K562 (cell line): ENCODE data around the gene TOP3A. TPM values are rescaled to one million over a fixed set of nuclear protein-coding genes. Genes with fewer than 3 reads are reported as not detected.
A peak's percentile ranks its signal among the peaks of the same experiment; 100 is the strongest.

Source experiments
- ADNP ChIP-seq: fragments of 200-800 bp; sonication (Bioruptor generic); IDR thresholded peaks from 2 replicates; pipeline ENCODE4 v1.6.1; 2016; ENCODE audit warnings: missing genetic modification characterization, missing compliant biosample characterization
- CTBP1 ChIP-seq: fragments of 450-650 bp; IDR thresholded peaks from 2 replicates; pipeline ENCODE4 v1.6.1; 2016; ENCODE audit warnings: borderline replicate concordance
- E2F3 ChIP-seq: fragments of 250-450 bp; sonication (Bioruptor Pico); IDR thresholded peaks from 2 replicates; pipeline ENCODE4 v1.4.0; 2020; ENCODE audit warnings: mild to moderate bottlenecking
- FOXK1 ChIP-seq: sonication (generic); formaldehyde crosslinking; IDR thresholded peaks from 2 replicates; pipeline ENCODE4 v1.8.0; 2022; ENCODE audit warnings: missing genetic modification reagents, mild to moderate bottlenecking, borderline replicate concordance
- HNRNPK ChIP-seq: fragments of 200-400 bp; formaldehyde crosslinking; IDR thresholded peaks from one replicate; pipeline ENCODE4 v1.6.1; 2018; ENCODE audit warnings: mild to moderate bottlenecking, low read depth, low read length; ENCODE audit not compliant: poor library complexity, severe bottlenecking
- ILK ChIP-seq: fragments of 450-650 bp; IDR thresholded peaks from 2 replicates; pipeline ENCODE4 v1.6.1; 2016; ENCODE audit warnings: missing genetic modification characterization, low read depth, mild to moderate bottlenecking, missing compliant biosample characterization, moderate library complexity, borderline replicate concordance
- NELFE ChIP-seq: IDR thresholded peaks from 2 replicates; pipeline ENCODE4 v1.6.1; 2011; ENCODE audit warnings: mild to moderate bottlenecking; ENCODE audit not compliant: insufficient read depth, insufficient read length
- PHB ChIP-seq: fragments of 250-450 bp; sonication (Bioruptor Pico); IDR thresholded peaks from 2 replicates; pipeline ENCODE4 v1.5.0; 2021
- PHF20 ChIP-seq: fragments of 450-650 bp; IDR thresholded peaks from 2 replicates; pipeline ENCODE4 v1.6.1; 2018; ENCODE audit not compliant: partially characterized antibody
- POLR3G ChIP-seq: IDR thresholded peaks from 2 replicates; pipeline ENCODE4 v1.6.1; 2011; ENCODE audit not compliant: insufficient read length, insufficient replicate concordance; ENCODE audit errors: extremely low read depth
- SMARCA5 ChIP-seq: fragments of 450-650 bp; IDR thresholded peaks from 2 replicates; pipeline ENCODE4 v1.6.1; 2016
- SMARCE1 ChIP-seq: fragments of 450-650 bp; IDR thresholded peaks from 2 replicates; pipeline ENCODE4 v1.7.1; 2016; ENCODE audit warnings: mild to moderate bottlenecking
- SRSF1 ChIP-seq: fragments of 200-400 bp; formaldehyde crosslinking; IDR thresholded peaks from 2 replicates; pipeline ENCODE4 v1.6.1; 2017; ENCODE audit warnings: mild to moderate bottlenecking, low read depth, low read length, moderate library complexity
- SRSF9 ChIP-seq: fragments of 200-400 bp; formaldehyde crosslinking; IDR thresholded peaks from 2 replicates; pipeline ENCODE4 v1.6.1; 2017; ENCODE audit warnings: low read depth, low read length, borderline replicate concordance
- U2AF2 ChIP-seq: fragments of 200-400 bp; formaldehyde crosslinking; optimal IDR thresholded peaks from 2 replicates; pipeline ENCODE3; 2017; ENCODE audit warnings: low read depth, mild to moderate bottlenecking, low read length
- XRCC3 ChIP-seq: fragments of 450-650 bp; IDR thresholded peaks from 2 replicates; pipeline ENCODE4 v1.6.1; 2017; ENCODE audit warnings: mild to moderate bottlenecking, moderate library complexity
- ZBTB34 ChIP-seq: fragments of 250-450 bp; sonication (Bioruptor Pico); IDR thresholded peaks from 2 replicates; pipeline ENCODE4 v1.8.0; 2021; ENCODE audit warnings: mild to moderate bottlenecking, moderate library complexity
- ZEB2 ChIP-seq: fragments of 450-650 bp; IDR thresholded peaks from 2 replicates; pipeline ENCODE4 v1.6.1; 2016
- ZNF175 ChIP-seq: fragments of 200-800 bp; sonication (Bioruptor generic); IDR thresholded peaks from 2 replicates; pipeline ENCODE4 v1.6.1; 2016; ENCODE audit warnings: low read depth, mild to moderate bottlenecking, missing genetic modification characterization, missing compliant biosample characterization
- ZNF324 ChIP-seq: fragments of 250-450 bp; sonication (Bioruptor Pico); IDR thresholded peaks from 2 replicates; pipeline ENCODE4 v1.4.0; 2020; ENCODE audit warnings: mild to moderate bottlenecking
- ZNF354B ChIP-seq: fragments of 250-450 bp; sonication (Bioruptor Pico); IDR thresholded peaks from 2 replicates; pipeline ENCODE4 v1.4.0; 2020
- ZNF699 ChIP-seq: fragments of 250-450 bp; sonication (Bioruptor Pico); IDR thresholded peaks from 2 replicates; pipeline ENCODE4 v1.8.0; 2021; ENCODE audit warnings: mild to moderate bottlenecking, moderate library complexity; ENCODE audit not compliant: insufficient replicate concordance
- ZNF76 ChIP-seq: fragments of 250-450 bp; sonication (Bioruptor Pico); IDR thresholded peaks from 2 replicates; pipeline ENCODE4 v1.4.0; 2020; ENCODE audit warnings: mild to moderate bottlenecking, moderate library complexity, borderline replicate concordance
- ZNF830 ChIP-seq: fragments of 250-450 bp; sonication (Bioruptor Pico); IDR thresholded peaks from 2 replicates; pipeline ENCODE4 v1.5.0; 2021; ENCODE audit warnings: mild to moderate bottlenecking
- polyA plus RNA-seq, 8 experiments: library from polyadenylated mRNA; depleted of rRNA in 4 of 8; stranded (reverse) in 5 of 8; unstranded in 3 of 8; fragments of >200 nt; fragmentation: Nextera tagmentation in 2 of 8; fragmentation: Illumina TruSeq in 1 of 8; extraction: Ambion mirVana in 2 of 8; extraction: Trizol in 1 of 8; gene quantifications; 2 replicates each; pipeline versions ENCODE4 v1.2.1 to v1.2.3, GENCODE V29; 2011 to 2014; ENCODE audit warnings: inconsistent platforms in 1 of 8, missing spikeins in 1 of 8
- total RNA-seq, 7 experiments: library from RNA; depleted of rRNA in 6 of 7; stranded (reverse); fragments of >200 nt in 6 of 7; fragmentation: Illumina TruSeq in 2 of 7; extraction: Trizol in 2 of 7; gene quantifications; 2 replicates each; pipeline versions ENCODE4 v1.2.1 to v1.2.3, GENCODE V29; 2011 to 2021; ENCODE audit warnings: low replicate concordance in 1 of 7
- TF ChIP-seq, protein P1 (sequence below): sonication (generic); formaldehyde crosslinking; IDR thresholded peaks from 2 replicates; pipeline ENCODE4 v1.9.0; 2022; ENCODE audit warnings: mild to moderate bottlenecking, missing genetic modification reagents
- TF ChIP-seq, protein P2 (sequence below): fragments of 250-450 bp; sonication (Bioruptor Pico); IDR thresholded peaks from 2 replicates; pipeline ENCODE4 v1.4.0; 2020; ENCODE audit warnings: mild to moderate bottlenecking, moderate library complexity
- TF ChIP-seq, protein P3 (sequence below): fragments of 450-650 bp; conservative IDR thresholded peaks from 2 replicates; pipeline ENCODE4 v1.6.1; 2016; ENCODE audit warnings: missing genetic modification characterization, low read depth, mild to moderate bottlenecking, missing compliant biosample characterization, moderate library complexity

The TOP3A gene
- total and polyA plus RNA-seq, 9 of the 15 experiments (the other 6 are each of a cell fraction or from before 2014, with no cell fraction given) = 5.2 to 49.7 (median 24.7) TPM

- TF ChIP-seq POLR3G (no peak), ZNF76 (CRISPR knock-in tag) (no peak), ZNF354B (no peak), PHB (CRISPR knock-in tag) (no peak), FOXK1 (CRISPR knock-in tag) (no peak), ZNF175 (no peak), ZEB2 (no peak), ZBTB34 (CRISPR knock-in tag) (no peak), HNRNPK (no peak), PHF20 (no peak), XRCC3 (no peak), ZNF830 (CRISPR knock-in tag) (no peak), CTBP1 (0 out of 2 replicates have a peak, but pooled peaks have one; percentile 27), ILK (tag) (no peak), NELFE (no peak), SMARCA5 (no peak), U2AF2 (no peak), ADNP (tag) (no peak), SRSF1 (no peak), SRSF9 (no peak), SMARCE1 (no peak), E2F3 (CRISPR knock-in tag) (no peak), ZNF699 (CRISPR knock-in tag) (no peak), ZNF324 (CRISPR knock-in tag) (no peak)
- TF ChIP-seq, protein P1, sequence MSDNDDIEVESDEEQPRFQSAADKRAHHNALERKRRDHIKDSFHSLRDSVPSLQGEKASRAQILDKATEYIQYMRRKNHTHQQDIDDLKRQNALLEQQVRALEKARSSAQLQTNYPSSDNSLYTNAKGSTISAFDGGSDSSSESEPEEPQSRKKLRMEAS (CRISPR knock-in tag) = no peak; the same call in none of the 2 replicates
- TF ChIP-seq, protein P2, sequence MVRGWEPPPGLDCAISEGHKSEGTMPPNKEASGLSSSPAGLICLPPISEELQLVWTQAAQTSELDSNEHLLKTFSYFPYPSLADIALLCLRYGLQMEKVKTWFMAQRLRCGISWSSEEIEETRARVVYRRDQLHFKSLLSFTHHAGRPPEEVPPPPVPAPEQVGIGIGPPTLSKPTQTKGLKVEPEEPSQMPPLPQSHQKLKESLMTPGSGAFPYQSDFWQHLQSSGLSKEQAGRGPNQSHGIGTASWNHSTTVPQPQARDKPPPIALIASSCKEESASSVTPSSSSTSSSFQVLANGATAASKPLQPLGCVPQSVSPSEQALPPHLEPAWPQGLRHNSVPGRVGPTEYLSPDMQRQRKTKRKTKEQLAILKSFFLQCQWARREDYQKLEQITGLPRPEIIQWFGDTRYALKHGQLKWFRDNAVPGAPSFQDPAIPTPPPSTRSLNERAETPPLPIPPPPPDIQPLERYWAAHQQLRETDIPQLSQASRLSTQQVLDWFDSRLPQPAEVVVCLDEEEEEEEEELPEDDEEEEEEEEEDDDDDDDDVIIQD = no peak
- TF ChIP-seq, protein P3, sequence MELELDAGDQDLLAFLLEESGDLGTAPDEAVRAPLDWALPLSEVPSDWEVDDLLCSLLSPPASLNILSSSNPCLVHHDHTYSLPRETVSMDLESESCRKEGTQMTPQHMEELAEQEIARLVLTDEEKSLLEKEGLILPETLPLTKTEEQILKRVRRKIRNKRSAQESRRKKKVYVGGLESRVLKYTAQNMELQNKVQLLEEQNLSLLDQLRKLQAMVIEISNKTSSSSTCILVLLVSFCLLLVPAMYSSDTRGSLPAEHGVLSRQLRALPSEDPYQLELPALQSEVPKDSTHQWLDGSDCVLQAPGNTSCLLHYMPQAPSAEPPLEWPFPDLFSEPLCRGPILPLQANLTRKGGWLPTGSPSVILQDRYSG = no peak
Observed at GRCh38 chr17:18260332-18261145, 54.3 kb downstream of the TOP3A start, which contains the start of gene MIEF2 (continued).
